PFSK-1 (cell line): ENCODE results near the gene FYB2.

Source experiments
- FOXP2 ChIP-seq: optimal IDR thresholded peaks from 2 replicates; pipeline ENCODE3; 2011; ENCODE audit warnings: borderline replicate concordance, control low read depth, inconsistent platforms; ENCODE audit not compliant: insufficient read depth; ENCODE audit errors: extremely low read length, extremely low read depth
- POLR2AphosphoS5 ChIP-seq: IDR thresholded peaks from 2 replicates; pipeline ENCODE4 v1.6.1; 2012; ENCODE audit warnings: low read depth, mild to moderate bottlenecking, control low read depth, low read length, moderate library complexity
- REST ChIP-seq, 2 experiments: IDR thresholded peaks; 2 replicates each; pipeline versions ENCODE4 v1.6.1 to v1.8.0; 2011 to 2012; ENCODE audit warnings: low read depth in 2 of 2, low read length in 2 of 2, control low read depth in 1 of 2, inconsistent platforms in 1 of 2, mild to moderate bottlenecking in 1 of 2, moderate library complexity in 1 of 2; ENCODE audit not compliant: insufficient read depth in 1 of 2
- SIN3A ChIP-seq: IDR thresholded peaks from 2 replicates; pipeline ENCODE4 v1.6.1; 2012; ENCODE audit warnings: mild to moderate bottlenecking, low read length, moderate library complexity, borderline replicate concordance; ENCODE audit not compliant: insufficient read depth
- TAF1 ChIP-seq: IDR thresholded peaks from 2 replicates; pipeline ENCODE4 v1.6.1; 2012; ENCODE audit warnings: low read length, control low read depth, borderline replicate concordance; ENCODE audit not compliant: insufficient read depth

FYB2 gene

DNA sequence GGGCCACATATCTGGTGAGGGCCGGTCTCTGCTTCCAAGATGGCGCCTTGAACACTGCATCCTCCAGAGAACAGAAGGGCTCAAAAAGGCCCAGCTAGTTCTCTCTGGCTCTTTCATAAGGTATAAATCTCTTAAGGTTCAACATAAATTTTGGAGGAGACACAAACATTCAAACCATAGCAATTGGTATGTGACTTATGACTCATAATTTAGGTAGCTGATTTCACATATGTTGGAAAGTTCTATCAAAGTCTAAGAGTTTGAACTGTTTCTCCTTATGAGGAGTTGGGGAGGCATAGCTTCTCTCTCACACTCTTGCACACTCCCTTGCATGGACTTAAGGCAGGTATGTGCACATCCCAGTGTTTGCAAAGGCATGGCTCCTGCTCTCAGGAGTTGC, 5.1 kb upstream of the FYB2 start:
- TF ChIP-seq SIN3A: no peak
- TF ChIP-seq REST (IDR thresholded peaks at IDR 0.05; ENCODE audit: insufficient read depth in 1 of 2, low read depth in 2 of 2, low read length in 2 of 2): no peak
- no peak for TF ChIP-seq TAF1
- no peak for TF ChIP-seq POLR2AphosphoS5
- no peak for TF ChIP-seq FOXP2

GRCh38 chr1:56821462-56821797, 2.2 kb upstream of the FYB2 start:
- no peak for TF ChIP-seq REST (IDR thresholded peaks at IDR 0.05; ENCODE audit: insufficient read depth in 1 of 2, low read depth in 2 of 2, low read length in 2 of 2)

- TF ChIP-seq TAF1: no peak
- TF ChIP-seq POLR2AphosphoS5: no peak
- no peak for TF ChIP-seq SIN3A
- TF ChIP-seq FOXP2: no peak
- no peak for TF ChIP-seq REST (IDR thresholded peaks at IDR 0.05; ENCODE audit: insufficient read depth in 1 of 2, low read depth in 2 of 2, low read length in 2 of 2)
These were observed 1.7 kb upstream of the FYB2 start for GRCh38 chr1:56820755-56821461.

DNA sequence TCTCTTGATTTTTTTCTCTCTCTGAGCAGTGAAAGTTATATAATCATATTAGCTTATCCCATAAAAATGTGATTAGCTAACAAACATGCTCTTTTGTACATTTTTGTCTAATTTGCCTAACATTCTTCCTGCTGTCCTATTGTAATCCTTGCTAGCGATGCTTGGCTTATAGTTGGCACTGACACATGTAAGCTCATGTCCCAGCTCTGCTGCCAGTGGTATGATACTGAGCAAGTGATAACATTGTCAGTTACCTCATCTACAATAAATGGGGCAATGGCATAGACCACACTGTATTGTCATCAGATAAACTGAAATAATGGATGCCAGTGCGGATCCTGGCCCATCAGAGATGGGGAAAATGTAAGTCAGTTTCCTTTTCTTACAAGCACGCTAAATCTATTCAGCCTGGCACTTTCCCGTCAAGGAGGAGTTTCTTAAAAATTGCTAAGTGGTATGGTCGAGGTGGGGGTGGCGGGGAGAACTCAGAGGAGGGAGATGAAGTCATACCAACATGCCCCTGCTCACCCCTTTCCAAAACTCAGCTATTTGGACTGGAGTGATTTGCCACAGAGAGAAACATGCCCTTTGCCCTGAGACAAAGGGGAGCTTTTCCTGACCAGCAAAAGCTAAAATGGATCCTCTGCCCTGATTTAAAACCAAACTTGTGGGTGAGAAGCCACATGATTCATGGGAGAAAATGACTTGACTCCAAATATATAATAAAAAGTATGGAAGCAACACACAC, 1.3 kb downstream of the FYB2 start:
- no peak for TF ChIP-seq TAF1
- TF ChIP-seq REST (IDR thresholded peaks at IDR 0.05; ENCODE audit: insufficient read depth in 1 of 2, low read depth in 2 of 2, low read length in 2 of 2): no peak
- no peak for TF ChIP-seq SIN3A
- TF ChIP-seq FOXP2: no peak
- no peak for TF ChIP-seq POLR2AphosphoS5

DNA sequence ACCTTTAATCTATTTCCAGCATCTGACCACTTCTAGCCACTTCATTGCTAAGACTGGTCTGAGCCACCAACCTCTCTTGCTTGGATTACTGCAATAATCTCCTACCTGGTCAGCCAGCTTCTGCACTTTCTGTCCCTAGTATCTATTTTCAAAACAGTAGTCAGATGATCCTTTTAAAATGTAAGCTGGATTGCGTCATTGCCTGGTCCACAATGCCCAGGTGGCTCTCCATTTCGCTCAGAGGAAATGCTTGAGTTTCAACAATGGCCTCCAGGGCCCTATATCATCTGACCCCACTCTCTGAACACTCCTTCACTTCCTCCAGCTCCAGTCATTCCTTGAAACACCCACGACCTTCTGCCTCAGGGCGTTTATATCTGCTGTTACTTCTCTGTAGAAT, 2.3 kb downstream of the FYB2 start:
- TF ChIP-seq REST (IDR thresholded peaks at IDR 0.05; ENCODE audit: insufficient read depth in 1 of 2, low read depth in 2 of 2, low read length in 2 of 2) (no peak), POLR2AphosphoS5 (no peak), TAF1 (no peak), FOXP2 (no peak), SIN3A (no peak)
